ENCODE results near the gene STAG2. TPM values are rescaled to one million over a fixed set of nuclear protein-coding genes. Genes with fewer than 3 reads are reported as not detected.
"Not testable (repeated sequence)": the region's sequence is repeated elsewhere in the genome, so short reads cannot be mapped to it uniquely, and the experiment has no call there.

Gene STAG2
- polyA plus RNA-seq (ENCODE audit: insufficient read length) = 138 TPM
- long read RNA-seq, donor 1, partial matches to known transcripts = 13 of 13 reads
- long read RNA-seq, donor 1, other reads (novel, unspliced or antisense) = 0 of 13 reads
- long read RNA-seq, donor 2, full-length matches to known transcripts = 2 of 8 reads
- long read RNA-seq, donor 2, partial matches to known transcripts = 6 of 8 reads
- long read RNA-seq, donor 2, other reads (novel, unspliced or antisense) = 0 of 8 reads
- long read RNA-seq, donor 3, partial matches to known transcripts = 15 of 16 reads
- long read RNA-seq, donor 3, other reads (novel, unspliced or antisense) = 0 of 16 reads
- long read RNA-seq, donor 4 = 0 reads
- long read RNA-seq, donor 5, full-length matches to known transcripts = 1 of 6 reads
- long read RNA-seq, donor 5, partial matches to known transcripts = 5 of 6 reads
- long read RNA-seq, donor 5, other reads (novel, unspliced or antisense) = 0 of 6 reads
- long read RNA-seq, donor 6, partial matches to known transcripts = 6 of 6 reads
- long read RNA-seq, donor 6, other reads (novel, unspliced or antisense) = 0 of 6 reads
- long read RNA-seq, donor 7, partial matches to known transcripts = 8 of 14 reads
- long read RNA-seq, donor 7, other reads (novel, unspliced or antisense) = 0 of 14 reads
- long read RNA-seq, donor 8, full-length matches to known transcripts = 3 of 3 reads
- long read RNA-seq, donor 8, partial matches to known transcripts = 0 of 3 reads
- long read RNA-seq, donor 8, other reads (novel, unspliced or antisense) = 0 of 3 reads

GRCh38 chrX:123961268-123962005 lies at the start of gene STAG2:
STAG2 (plus strand) TSS chrX:123961706; CDS start chrX:124022628, 60,922 bp downstream.
- peak; percentile 79 for DNase-seq

- no peak for DNase-seq
Observed at GRCh38 chrX:123917069-123917468, 44.4 kb upstream of the STAG2 start.

DNA sequence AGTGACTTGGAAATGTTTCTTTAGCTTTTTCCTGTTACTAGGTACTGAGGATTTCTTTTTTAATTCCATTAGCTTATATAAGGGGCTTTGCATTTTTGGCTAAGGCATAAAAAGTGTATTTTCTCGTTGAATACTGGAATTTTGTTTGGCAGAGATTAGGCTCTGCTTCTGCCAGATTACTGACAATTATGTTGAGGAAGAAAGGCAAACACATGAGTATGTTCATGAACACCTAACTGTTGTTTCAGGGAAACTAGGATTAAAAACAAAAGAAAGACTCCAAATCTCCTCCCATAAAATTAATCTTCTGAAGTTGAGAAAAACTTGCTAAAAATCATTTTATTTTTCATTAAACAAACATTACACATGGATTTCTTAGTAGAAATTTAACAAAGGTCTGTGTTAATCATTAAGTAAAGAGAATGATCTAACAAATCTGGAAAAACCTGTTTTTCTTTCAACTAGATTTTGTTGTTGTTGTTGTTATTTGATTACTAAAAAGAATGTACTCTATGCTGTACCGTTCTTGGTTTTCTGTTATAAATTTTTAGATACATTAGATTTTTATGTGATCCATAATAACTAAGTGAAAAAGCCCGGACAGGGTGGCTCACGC lies 43.3 kb upstream of the STAG2 start:
- peak; percentile 5 for DNase-seq

GRCh38 chrX:123920105-123920785 lies 41.3 kb upstream of the STAG2 start:
- DNase-seq = no peak

GRCh38 chrX:123923211-123923610 lies 38.3 kb upstream of the STAG2 start:
- DNase-seq = no peak

- peak; percentile 21 for DNase-seq
Observed at GRCh38 chrX:123924186-123924585, 37.3 kb upstream of the STAG2 start.

DNA sequence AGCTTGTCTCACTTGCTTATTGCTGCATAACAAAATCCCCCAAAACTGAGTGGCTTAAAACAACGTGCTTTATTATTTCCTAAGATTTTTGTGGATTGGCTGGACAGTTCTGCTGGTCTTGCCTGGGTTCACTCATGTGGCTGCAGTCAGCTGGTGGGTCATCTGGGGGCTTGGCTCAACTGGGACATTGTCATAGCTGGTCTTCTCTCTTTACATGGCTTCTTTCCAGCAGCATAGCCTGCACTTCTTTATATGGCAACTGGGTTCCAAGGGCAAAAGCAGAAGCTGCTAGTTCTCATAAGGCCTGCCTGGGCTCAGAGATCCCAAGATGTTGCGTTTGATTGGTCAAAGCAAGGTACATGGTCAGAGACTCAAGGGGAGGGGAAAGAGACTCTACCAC lies 33.7 kb upstream of the STAG2 start:
- DNase-seq = no peak

DNA sequence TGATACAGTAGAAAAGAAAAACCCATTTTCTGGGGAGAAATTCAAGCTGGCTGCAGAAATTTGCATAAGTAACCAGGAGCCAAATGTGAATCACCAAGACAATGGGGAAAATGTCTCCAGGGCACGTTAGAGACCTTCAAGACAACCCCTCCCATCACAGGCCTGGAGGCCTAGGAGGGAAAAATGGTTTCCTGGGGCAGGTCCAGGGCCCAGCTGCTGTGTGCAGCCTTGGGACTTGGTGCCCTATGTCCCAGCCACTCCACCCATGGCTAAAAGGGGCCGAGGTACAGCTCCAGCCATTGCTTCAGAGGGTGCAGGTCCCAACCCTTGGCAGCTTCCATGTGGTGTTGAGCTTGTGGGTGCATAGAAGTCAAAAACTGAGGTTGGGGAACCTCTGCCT lies 29.5 kb upstream of the STAG2 start:
- DNase-seq = not testable (repeated sequence)

GRCh38 chrX:123943074-123943473 lies 18.4 kb upstream of the STAG2 start:
- no peak for DNase-seq

GRCh38 chrX:123943488-123943887 lies 18.0 kb upstream of the STAG2 start:
- DNase-seq = no peak

DNA sequence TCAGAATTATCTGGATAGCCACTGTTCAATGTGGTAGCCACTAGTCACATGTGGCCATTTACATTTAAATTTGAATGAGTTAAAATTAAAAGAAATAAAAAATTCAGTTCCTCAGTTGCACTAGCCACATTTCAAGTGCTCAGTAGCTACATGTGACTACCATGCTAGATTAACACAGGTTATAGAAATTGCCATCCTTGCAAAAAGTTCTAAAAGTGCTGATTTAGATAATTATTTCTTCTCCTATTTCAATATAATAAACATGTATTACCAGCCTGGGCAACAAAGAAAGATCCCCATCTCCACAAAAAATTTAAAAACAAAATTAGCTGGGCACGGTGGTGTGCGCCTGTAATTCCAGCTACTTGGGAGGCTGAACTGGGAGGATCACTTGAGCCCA lies 11.7 kb upstream of the STAG2 start:
- DNase-seq = no peak

- no peak for DNase-seq
Observed at GRCh38 chrX:123959281-123960063, 2.0 kb upstream of the STAG2 start.

GRCh38 chrX:123960956-123961267 lies 594 bp upstream of the STAG2 start:
- no peak for DNase-seq

GRCh38 chrX:123962006-123962467 lies 531 bp downstream of the STAG2 start:
- DNase-seq = no peak

- DNase-seq = peak; percentile 85
Observed at GRCh38 chrX:123962794-123963373, 1.4 kb downstream of the STAG2 start.

GRCh38 chrX:123964156-123964834 lies 2.8 kb downstream of the STAG2 start:
- no peak for DNase-seq

GRCh38 chrX:123965712-123966111 lies 4.2 kb downstream of the STAG2 start:
- no peak for DNase-seq

DNA sequence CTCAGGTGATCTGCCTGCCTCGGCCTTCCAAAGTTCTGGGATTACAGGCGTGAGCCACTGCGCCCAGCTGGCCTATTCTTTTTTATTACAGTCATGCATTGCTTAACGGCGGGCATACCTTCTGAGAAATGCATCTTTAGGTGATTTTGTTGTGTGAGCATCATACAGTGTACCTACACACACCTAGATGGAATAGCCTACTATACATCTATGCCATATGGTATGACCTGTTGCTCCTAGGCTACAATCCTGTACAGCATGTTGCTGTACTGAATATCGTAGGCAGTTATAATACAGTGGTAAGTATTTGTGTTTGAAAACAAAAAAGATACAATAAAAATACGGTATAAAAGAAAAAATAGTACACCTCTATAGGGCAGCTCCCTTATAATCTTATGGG lies 6.0 kb downstream of the STAG2 start:
- DNase-seq = no peak

DNA sequence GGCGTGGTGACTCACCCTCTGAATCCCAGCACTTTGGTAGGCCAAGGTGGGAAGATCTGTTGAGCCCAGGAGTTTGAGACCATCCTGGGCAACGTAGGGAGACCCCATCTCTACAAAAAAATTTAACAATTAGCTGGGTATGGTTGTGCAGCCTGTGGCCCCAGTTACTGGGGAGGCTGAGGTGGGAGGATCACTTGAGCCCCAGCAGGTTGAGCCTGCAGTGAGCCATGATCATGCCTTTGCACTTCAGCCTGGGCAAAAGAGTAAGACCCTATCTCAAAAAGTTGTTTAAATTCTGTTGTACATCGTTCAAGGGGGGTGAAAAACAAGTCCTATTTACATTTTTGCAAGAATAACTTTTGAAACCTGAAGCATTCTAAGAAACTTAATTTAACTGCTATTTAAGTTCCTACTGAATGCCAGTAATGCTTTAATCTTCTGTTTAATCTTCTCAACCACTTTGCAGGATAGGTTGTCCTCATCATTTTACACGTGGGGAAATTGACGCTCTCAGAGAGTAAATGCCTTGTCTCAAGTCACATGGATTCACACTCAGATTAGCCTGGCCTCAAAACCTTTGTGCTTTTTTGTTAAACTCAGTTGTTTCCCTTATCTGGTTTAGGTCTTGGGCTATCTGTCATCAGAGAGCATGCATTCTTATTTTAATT lies 7.0 kb downstream of the STAG2 start:
- DNase-seq = no peak

Measured in left kidney (tissue), 8 donors.